Subcutaneous adipose tissue (tissue), 4 donors: ENCODE data around the gene RAD18. TPM values are rescaled to one million over a fixed set of nuclear protein-coding genes. Genes with fewer than 3 reads are reported as not detected.

ENCODE experiments used
- CTCF ChIP-seq: fragments of 450-650 bp; IDR thresholded peaks from one replicate; pipeline ENCODE4 v1.5.1; 2016; ENCODE audit warnings: low read depth, mild to moderate bottlenecking, control low read depth, antibody characterized with exemption, moderate library complexity
- total RNA-seq, 4 donors: library from RNA; depleted of rRNA; stranded (reverse); fragments of >200 nt; gene quantifications; one replicate each; pipeline ENCODE4 v1.1.0, GENCODE V29; 2016

RAD18 gene
- total RNA-seq, 4 donors from 2014 or later, result 5.9 to 12.2 (median 9.9) TPM

GRCh38 chr3:8853081-8853480 lies 110.2 kb downstream of the RAD18 start:
- no peak for TF ChIP-seq CTCF

DNA sequence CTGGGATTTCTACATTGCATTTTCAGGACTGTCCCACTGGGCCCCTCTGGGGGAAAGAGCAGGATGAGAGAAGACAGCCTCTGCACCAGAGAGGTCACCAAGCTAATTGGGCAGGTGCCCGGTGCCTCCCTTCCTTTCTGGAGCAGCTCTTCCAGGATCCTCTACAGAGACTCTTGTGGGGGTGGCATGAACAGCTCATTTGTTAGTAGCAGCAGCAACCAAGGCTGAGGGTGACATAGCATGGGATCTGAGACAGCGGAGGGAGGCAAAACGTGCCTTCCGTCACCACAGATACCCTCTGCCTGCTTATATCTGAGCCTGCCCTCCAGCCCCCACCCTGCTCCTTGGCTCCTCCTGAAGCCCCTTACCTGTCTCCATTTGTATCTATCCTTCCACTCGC lies 110.8 kb downstream of the RAD18 start:
- no peak for TF ChIP-seq CTCF

DNA sequence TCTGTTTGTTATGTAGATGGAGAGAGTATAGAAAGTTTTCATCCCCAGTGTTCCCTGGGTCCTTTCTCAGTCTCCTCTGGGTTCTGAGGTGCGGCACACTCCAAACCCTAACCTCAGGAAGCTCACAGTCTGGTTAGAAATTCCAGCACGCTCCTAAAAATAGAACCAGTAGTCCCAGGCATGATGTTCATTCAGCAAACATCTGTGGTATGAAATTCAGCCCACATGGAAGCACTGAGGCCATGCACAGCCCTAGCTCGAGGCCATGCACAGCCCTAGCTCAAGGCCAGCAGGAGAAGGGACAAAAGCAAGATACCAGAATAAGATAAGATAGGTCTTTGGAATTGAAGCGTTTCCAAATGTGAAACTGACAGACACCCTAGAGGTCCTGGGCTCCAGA lies 111.6 kb downstream of the RAD18 start:
- TF ChIP-seq CTCF, result no peak

GRCh38 chr3:8848696-8849131 lies 114.6 kb downstream of the RAD18 start:
- TF ChIP-seq CTCF, result no peak

GRCh38 chr3:8847317-8847716 lies 116.0 kb downstream of the RAD18 start:
- no peak for TF ChIP-seq CTCF

DNA sequence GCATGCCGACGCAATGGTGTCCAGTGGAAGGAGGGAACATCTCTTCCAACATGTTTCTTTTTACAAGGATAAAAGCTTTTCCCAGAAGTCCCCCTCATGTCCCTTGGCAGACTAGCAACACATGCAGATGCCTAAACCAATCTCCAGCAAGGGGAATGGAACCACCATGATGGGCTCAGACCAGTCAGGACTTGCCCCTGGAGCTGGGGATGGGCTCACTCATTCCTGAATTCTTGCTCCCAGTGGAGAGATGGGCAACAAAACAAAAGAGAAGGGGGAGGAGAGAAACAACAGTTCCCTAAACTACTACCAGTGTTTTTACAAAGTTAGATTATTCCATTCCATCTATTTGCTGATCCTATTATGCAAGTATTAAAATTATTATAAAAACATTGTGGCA lies 117.1 kb downstream of the RAD18 start:
- TF ChIP-seq CTCF, result no peak

- no peak for TF ChIP-seq CTCF
Observed at GRCh38 chr3:8845641-8846040, 117.6 kb downstream of the RAD18 start.

- no peak for TF ChIP-seq CTCF
Observed at GRCh38 chr3:8843347-8843746, 119.9 kb downstream of the RAD18 start.
